ENCODE results near the gene NFIC. TPM values are rescaled to one million over a fixed set of nuclear protein-coding genes. Genes with fewer than 3 reads are reported as not detected.

Gene NFIC
- total RNA-seq, 1 experiment from 2014 or later: 8.0 TPM

- no peak overlapping the region for H3K56ac ChIP-seq (ENCODE audit: insufficient read length, low read depth, low read length)
Measured at GRCh38 chr19:3515891-3516422, 149.6 kb downstream of the NFIC start.

More at GRCh38 chr19:3515891-3516422, 149.6 kb downstream of the NFIC start:
- Histone ChIP-seq H3K4me2 (ENCODE audit: insufficient read depth, insufficient read length, low read length) (no peak overlapping the region), H3K14ac (ENCODE audit: insufficient read depth, low read length) (no peak overlapping the region; the same call in 1 of the 2 replicates), H3K4ac (ENCODE audit: low read depth, low read length) (no peak overlapping the region), H2AK5ac (ENCODE audit: insufficient read length, low read length) (no peak overlapping the region), H3T11ph (ENCODE audit: low read length) (no peak overlapping the region), H2AFZ (ENCODE audit: low read length) (no peak overlapping the region), H3K27ac (ENCODE audit: insufficient read length, low read depth, low read length) (no peak overlapping the region), H2BK15ac (ENCODE audit: low read depth, low read length) (no peak overlapping the region), H3K4me1 (ENCODE audit: insufficient read depth, low read length) (peaks cover 3% of the 10 kb centered on the region; the same call in 1 of the 2 replicates), H4K20me1 (ENCODE audit: control insufficient read depth, insufficient read depth, insufficient read length) (no peaks in the 10 kb centered on the region), H2BK12ac (ENCODE audit: insufficient read length, low read depth, low read length) (no peak overlapping the region), H4K8ac (replicated peaks; ENCODE audit: insufficient read length, low read depth, low read length) (no peak overlapping the region), H3K79me1 (ENCODE audit: insufficient read depth, low read depth, low read length, poor library complexity, severe bottlenecking) (no peaks in the 10 kb centered on the region), H4K91ac (ENCODE audit: insufficient read length, low read depth, low read length) (no peak overlapping the region), H3K27me3 (ENCODE audit: insufficient read depth, low read length) (no peaks in the 10 kb centered on the region), H2BK120ac (ENCODE audit: low read depth, low read length, poor library complexity, severe bottlenecking) (no peak overlapping the region), H3K79me2 (ENCODE audit: insufficient read depth, low read length) (peaks cover 1% of the 10 kb centered on the region; the same call in 1 of the 2 replicates), H3K23me2 (ENCODE audit: insufficient read length, low read depth, low read length, poor library complexity, severe bottlenecking) (no peaks in the 10 kb centered on the region), H3K9ac (ENCODE audit: extremely low read depth, insufficient read length, low read length) (no peak overlapping the region), H2BK20ac (ENCODE audit: low read depth, low read length, poor library complexity, severe bottlenecking) (no peak overlapping the region), H3K9me3 (ENCODE audit: control insufficient read depth, low read depth, low read length) (no peaks in the 10 kb centered on the region), H4K5ac (ENCODE audit: insufficient read length, low read depth, low read length) (no peak overlapping the region), H3K23ac (ENCODE audit: insufficient read length, low read depth, low read length) (no peak overlapping the region), H3K18ac (ENCODE audit: insufficient read length, low read depth, low read length) (no peak overlapping the region), H2BK5ac (ENCODE audit: insufficient read length, low read length) (no peak overlapping the region)
- no peak for DNase-seq
- Mint-ChIP-seq H3K4me1 (peaks cover 34 to 43% of the 10 kb centered on the region in 2 experiments), H3K27ac (peak overlapping the region; percentile 22 to 53 (median 52); a peak in 3 of 7 replicates), H3K4me3 (no peak overlapping the region), H3K36me3 (ENCODE audit: insufficient read depth in 1 of 3, low read depth in 3 of 3) (peaks cover 0 to 13% (median 2%) of the 10 kb centered on the region in 3 experiments; a peak in 5 of 7 replicates), H3K9me3 (no peaks in the 10 kb centered on the region; a peak in 1 of 5 replicates), H3K27me3 (ENCODE audit: low read depth) (no peaks in the 10 kb centered on the region; the same call in 1 of the 2 replicates)
- TF ChIP-seq CTCF (conservative IDR thresholded peaks at IDR 0.05): no peak
- no CpG with 5 or more reads among the region's 15 CpGs for WGBS (ENCODE audit: extremely low coverage, insufficient read length, low lambda C conversion rate)
